Cardiac muscle cell (in vitro differentiated cells and primary cell): Measurements from ENCODE around the gene TEP1. TPM values are rescaled to one million over a fixed set of nuclear protein-coding genes. Genes with fewer than 3 reads are reported as not detected.
A peak's percentile ranks its signal among the peaks of the same experiment; 100 is the strongest.

Experiments
- DNase-seq, 2 donors: peaks; one replicate each; pipeline versions ENCODE4 v3.0.0 to v3.0.0-alpha.2; 2010 to 2017; ENCODE audit warnings: low read depth in 1 of 2, low spot score in 1 of 2
- H3K27ac ChIP-seq: fragments of 200-600 bp; sonication (generic); 2 replicates; pipeline ENCODE4 v1.5.1; 2016
- H3K27me3 ChIP-seq: fragments of 200-600 bp; sonication (generic); 2 replicates; pipeline ENCODE4 v1.6.0; 2016; ENCODE audit warnings: control low read depth
- H3K36me3 ChIP-seq: fragments of 200-600 bp; sonication (generic); 2 replicates; pipeline ENCODE4 v1.5.1; 2016; ENCODE audit warnings: control low read depth
- H3K4me1 ChIP-seq: fragments of 200-600 bp; sonication (generic); 2 replicates; pipeline ENCODE4 v1.8.1; 2017; ENCODE audit warnings: low read depth, mild to moderate bottlenecking, mixed run types
- H3K4me3 ChIP-seq: fragments of 200-600 bp; sonication (generic); 2 replicates; pipeline ENCODE4 v1.5.1; 2016; ENCODE audit warnings: mild to moderate bottlenecking
- H3K9me3 ChIP-seq: fragments of 200-600 bp; sonication (generic); 2 replicates; pipeline ENCODE4 v1.5.1; 2017; ENCODE audit warnings: low read depth, mild to moderate bottlenecking, control low read depth
- CTCF ChIP-seq: IDR thresholded peaks from 2 replicates; pipeline ENCODE4 v1.5.1; 2012; ENCODE audit warnings: low read depth, mild to moderate bottlenecking, low read length
- polyA plus RNA-seq: library from polyadenylated mRNA; unstranded; fragments of >200 nt; fragmentation: Nextera tagmentation; extraction: Ambion mirVana; gene quantifications from 2 replicates; pipeline ENCODE4 v1.2.1, GENCODE V29; 2016
- total RNA-seq: library from RNA; depleted of rRNA; stranded (reverse); fragments of >200 nt; gene quantifications from 2 replicates; pipeline ENCODE4 v1.2.3, GENCODE V29; 2016

Gene TEP1
- 8.2 and 8.5 TPM in 2 replicates for total RNA-seq
- polyA plus RNA-seq: 4.3 and 5.1 TPM in 2 replicates

DNA sequence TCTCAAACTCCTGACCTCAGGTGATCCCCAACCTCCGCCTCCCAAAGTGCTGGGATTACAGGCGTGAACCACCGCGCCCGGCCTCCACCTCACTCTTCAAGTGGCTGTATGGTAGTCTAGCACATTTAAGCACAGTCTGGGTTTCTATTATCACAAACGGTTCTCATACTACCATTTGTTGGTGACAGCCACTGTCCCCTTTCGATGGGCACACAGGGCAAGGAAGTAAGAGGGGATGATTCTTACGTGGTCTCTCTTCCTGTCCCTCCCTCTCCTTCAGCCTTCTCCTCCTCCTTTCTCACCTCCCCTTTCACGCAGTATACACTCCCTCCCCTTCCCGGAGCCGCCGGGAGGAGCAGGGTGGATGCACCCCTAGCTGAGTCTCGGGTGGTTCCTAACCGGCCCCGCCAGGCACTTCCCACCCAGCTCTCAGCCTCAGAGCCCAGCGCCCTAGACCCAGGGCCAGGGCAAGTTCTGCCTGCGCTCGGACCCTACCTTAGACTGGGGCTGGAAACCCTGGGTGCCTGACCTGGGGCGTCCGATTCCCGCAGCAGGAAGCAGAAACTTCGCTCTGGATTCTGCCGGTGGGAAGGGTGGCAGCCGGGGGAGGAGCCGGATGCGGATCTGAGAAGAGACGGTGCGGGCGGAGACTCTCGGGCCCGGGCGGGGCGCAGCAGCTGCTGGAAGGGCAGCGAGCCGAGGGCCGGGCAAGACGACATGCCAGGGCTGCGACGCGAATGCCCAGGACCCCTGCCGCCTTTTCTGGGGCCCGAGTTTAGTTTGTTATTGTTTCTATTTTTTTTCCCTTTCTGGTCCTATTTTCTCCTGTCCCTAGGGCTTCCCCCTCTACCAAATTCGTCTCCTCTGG is at the start of gene TEP1:
TEP1 (minus strand) TSS at position 626 of the 868 bp plus-strand sequence. CDS start 5,062 bp downstream, outside the sequence.
- no peak for TF ChIP-seq CTCF
- DNase-seq: peak; percentile 87 to 92
- H3K4me1 ChIP-seq: no peaks in the 10 kb centered on the region
- H3K27ac ChIP-seq: peak within 1 kb of the TSS; percentile 91
- peak within 1 kb of the TSS; percentile 70 for H3K4me3 ChIP-seq
- no peaks in the 10 kb centered on the region for H3K27me3 ChIP-seq
- H3K36me3 ChIP-seq: no peaks in the 10 kb centered on the region
- H3K9me3 ChIP-seq: no peaks in the 10 kb centered on the region

- Histone ChIP-seq H3K4me3 (peak within 1 kb of the TSS; percentile 92), H3K36me3 (peaks cover 17% of the 10 kb centered on the region), H3K9me3 (no peaks in the 10 kb centered on the region), H3K4me1 (peaks cover 5% of the 10 kb centered on the region), H3K27ac (peak within 1 kb of the TSS; percentile 93), H3K27me3 (no peaks in the 10 kb centered on the region)
- DNase-seq: peak; percentile 100
- no peak for TF ChIP-seq CTCF
Observed at GRCh38 chr14:20461225-20462141, 48.2 kb upstream of the TEP1 start, which contains the start of gene PIP4P1. TSS of gene PIP4P1 (minus strand) at chr14:20461434. CDS start at chr14:20461325, 109 bp downstream.

- no peak for DNase-seq
- Histone ChIP-seq H3K27ac (peak overlapping the region; percentile 92), H3K9me3 (no peaks in the 10 kb centered on the region), H3K27me3 (no peaks in the 10 kb centered on the region), H3K4me3 (peak overlapping the region; percentile 92), H3K4me1 (peaks cover 10% of the 10 kb centered on the region), H3K36me3 (peaks cover 20% of the 10 kb centered on the region)
- TF ChIP-seq CTCF: no peak
Observed at GRCh38 chr14:20460458-20461224, 47.3 kb upstream of the TEP1 start.

DNA sequence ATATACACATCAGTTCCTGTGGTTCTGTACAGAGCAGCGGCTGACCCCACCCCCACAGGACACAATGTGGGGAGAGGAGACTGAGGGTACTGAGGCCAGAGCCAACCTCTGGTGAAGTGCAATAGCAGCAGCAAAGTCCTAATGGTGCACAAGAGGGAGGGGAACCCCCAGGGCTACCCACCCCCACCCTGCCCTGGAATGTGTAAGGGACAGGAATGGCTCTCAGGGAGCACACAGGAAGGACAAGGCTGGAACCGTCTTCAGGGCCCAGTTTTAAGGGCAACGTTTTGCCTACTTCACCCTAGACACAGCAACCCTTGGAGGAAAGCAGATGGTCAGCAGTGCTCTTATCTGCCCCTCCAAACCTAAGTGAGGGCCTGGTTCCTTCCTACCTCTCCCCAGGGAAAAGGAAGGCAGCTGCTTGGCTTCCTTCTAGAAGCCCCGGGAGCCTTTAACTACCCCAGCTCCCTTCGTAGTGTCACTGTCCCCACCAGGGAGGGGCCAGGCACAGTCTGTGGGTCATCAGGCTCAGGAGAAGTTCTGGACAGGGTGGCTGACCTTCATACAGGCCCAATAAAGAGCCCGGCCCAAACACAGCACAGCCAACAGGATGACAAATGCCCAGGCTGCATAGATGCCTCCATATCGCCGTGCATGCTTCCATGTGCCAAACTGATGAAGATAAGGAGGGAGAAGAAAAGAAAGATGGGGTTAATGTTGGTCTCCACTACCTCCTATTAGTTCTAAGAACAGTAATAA is 44.9 kb upstream of the TEP1 start:
- Histone ChIP-seq H3K4me1 (peaks cover 14% of the 10 kb centered on the region), H3K27ac (peak overlapping the region; percentile 46), H3K36me3 (peaks cover 20% of the 10 kb centered on the region), H3K9me3 (no peaks in the 10 kb centered on the region), H3K27me3 (no peaks in the 10 kb centered on the region), H3K4me3 (no peak overlapping the region)
- no peak for TF ChIP-seq CTCF
- no peak for DNase-seq
